ENCODE data around the gene ERC1. TPM values are rescaled to one million over a fixed set of nuclear protein-coding genes. Genes with fewer than 3 reads are reported as not detected.
"Not testable (repeated sequence)": the region's sequence is repeated elsewhere in the genome, so short reads cannot be mapped to it uniquely, and the experiment has no call there.

ERC1 gene
- polyA plus RNA-seq, 1 donor from 2014 or later, result 7.1 TPM

GRCh38 chr12:1047898-1048660 lies 57.1 kb downstream of the ERC1 start:
- no peak for TF ChIP-seq MXI1 (conservative IDR thresholded peaks at IDR 0.05; ENCODE audit: poor library complexity, severe bottlenecking)
- no peak for TF ChIP-seq POLR2AphosphoS5 (IDR thresholded peaks at IDR 0.05)
- TF ChIP-seq SMC3 (conservative IDR thresholded peaks at IDR 0.05; ENCODE audit: poor library complexity), result no peak
- TF ChIP-seq CTCF (IDR thresholded peaks at IDR 0.05; ENCODE audit: poor library complexity, severe bottlenecking), result no peak
- TF ChIP-seq RAD21 (conservative IDR thresholded peaks at IDR 0.05), result no peak
- no peak for TF ChIP-seq TAF1 (IDR thresholded peaks at IDR 0.05; ENCODE audit: low read depth)
- TF ChIP-seq EP300 (conservative IDR thresholded peaks at IDR 0.05; ENCODE audit: poor library complexity, severe bottlenecking), result no peak
- no peak for TF ChIP-seq REST (IDR thresholded peaks at IDR 0.05; ENCODE audit: borderline replicate concordance)
- no peak for TF ChIP-seq EZH2 (IDR thresholded peaks at IDR 0.05; ENCODE audit: borderline replicate concordance, insufficient read depth, low read length, poor library complexity, severe bottlenecking)
- no peak overlapping the region for H2AFZ ChIP-seq (ENCODE audit: low read depth, low read length)
- no peaks in the 10 kb centered on the region for H3K27me3 ChIP-seq (ENCODE audit: insufficient read depth, low read depth, low read length)
- no peaks in the 10 kb centered on the region for H3K36me3 ChIP-seq (ENCODE audit: insufficient read depth, low read length)
- no peak overlapping the region for H3K4me3 ChIP-seq (ENCODE audit: low read length)
- H3F3A ChIP-seq (ENCODE audit: insufficient read depth, low read length, poor library complexity, severe bottlenecking), result no peaks in the 10 kb centered on the region
- no peaks in the 10 kb centered on the region for H3K9me3 ChIP-seq (ENCODE audit: low read length)
- H3K4me2 ChIP-seq (ENCODE audit: low read length), result no peak overlapping the region
- H3K9ac ChIP-seq (ENCODE audit: low read length), result no peak overlapping the region
- H3K79me2 ChIP-seq (replicated peaks; ENCODE audit: insufficient read depth, low read length), result peaks cover 12% of the 10 kb centered on the region
- H3K27ac ChIP-seq (ENCODE audit: low read length), result no peak overlapping the region
- H3K9me2 ChIP-seq (ENCODE audit: insufficient read depth, low read length), result no peaks in the 10 kb centered on the region
- no peaks in the 10 kb centered on the region for H4K20me1 ChIP-seq (ENCODE audit: insufficient read depth)

- no peak overlapping the region for H2AFZ ChIP-seq (ENCODE audit: low read depth, low read length)
- no peak overlapping the region for H3K9ac ChIP-seq (ENCODE audit: low read length)
- H3K79me2 ChIP-seq (replicated peaks; ENCODE audit: insufficient read depth, low read length), result peaks cover 7% of the 10 kb centered on the region
- no peaks in the 10 kb centered on the region for H3K36me3 ChIP-seq (ENCODE audit: insufficient read depth, low read length)
- no peaks in the 10 kb centered on the region for H4K20me1 ChIP-seq (ENCODE audit: insufficient read depth)
- no peak overlapping the region for H3K4me3 ChIP-seq (ENCODE audit: low read length)
- no peaks in the 10 kb centered on the region for H3K9me2 ChIP-seq (ENCODE audit: insufficient read depth, low read length)
- H3K4me2 ChIP-seq (ENCODE audit: low read length), result no peak overlapping the region
- H3K27me3 ChIP-seq (ENCODE audit: insufficient read depth, low read depth, low read length), result no peaks in the 10 kb centered on the region
- H3F3A ChIP-seq (ENCODE audit: insufficient read depth, low read length, poor library complexity, severe bottlenecking), result no peaks in the 10 kb centered on the region
- TF ChIP-seq TAF1 (IDR thresholded peaks at IDR 0.05; ENCODE audit: low read depth) (no peak), SMC3 (conservative IDR thresholded peaks at IDR 0.05; ENCODE audit: poor library complexity) (no peak), RAD21 (conservative IDR thresholded peaks at IDR 0.05) (no peak), MXI1 (conservative IDR thresholded peaks at IDR 0.05; ENCODE audit: poor library complexity, severe bottlenecking) (no peak)
- H3K27ac ChIP-seq (ENCODE audit: low read length), result no peak overlapping the region
- no peaks in the 10 kb centered on the region for H3K9me3 ChIP-seq (ENCODE audit: low read length)
These were observed 59.2 kb downstream of the ERC1 start for GRCh38 chr12:1050059-1050707.

GRCh38 chr12:1051672-1052071 lies 60.6 kb downstream of the ERC1 start:
- peak overlapping the region; percentile 52 for H3K4me3 ChIP-seq (ENCODE audit: low read length)
- not testable (repeated sequence) for H2AFZ ChIP-seq (ENCODE audit: low read depth, low read length); H3K79me2 ChIP-seq (replicated peaks; ENCODE audit: insufficient read depth, low read length); H3F3A ChIP-seq (ENCODE audit: insufficient read depth, low read length, poor library complexity, severe bottlenecking); H3K9me2 ChIP-seq (ENCODE audit: insufficient read depth, low read length); H4K20me1 ChIP-seq (ENCODE audit: insufficient read depth); H3K9me3 ChIP-seq (ENCODE audit: low read length); H3K27me3 ChIP-seq (ENCODE audit: insufficient read depth, low read depth, low read length); H3K36me3 ChIP-seq (ENCODE audit: insufficient read depth, low read length)
- peak overlapping the region; percentile 45 for H3K4me2 ChIP-seq (ENCODE audit: low read length)
- H3K27ac ChIP-seq (ENCODE audit: low read length), result peak overlapping the region; percentile 43
- peak overlapping the region; percentile 38 for H3K9ac ChIP-seq (ENCODE audit: low read length)

Measured in neural cell (in vitro differentiated cells).